GM21447 (cell line): ENCODE data around the gene TEX12.

Experiments used
- ATAC-seq: cut with Tn5 transposase; IDR thresholded peaks from one replicate; pipeline ENCODE4 v1.9.1; 2021; ENCODE audit not compliant: unreplicated experiment

Gene TEX12

GRCh38 chr11:112210890-112211289 lies 43.7 kb downstream of the TEX12 start:
- ATAC-seq, result no peak

- ATAC-seq, result no peak
Measured at GRCh38 chr11:112211536-112211935, 44.4 kb downstream of the TEX12 start.

DNA sequence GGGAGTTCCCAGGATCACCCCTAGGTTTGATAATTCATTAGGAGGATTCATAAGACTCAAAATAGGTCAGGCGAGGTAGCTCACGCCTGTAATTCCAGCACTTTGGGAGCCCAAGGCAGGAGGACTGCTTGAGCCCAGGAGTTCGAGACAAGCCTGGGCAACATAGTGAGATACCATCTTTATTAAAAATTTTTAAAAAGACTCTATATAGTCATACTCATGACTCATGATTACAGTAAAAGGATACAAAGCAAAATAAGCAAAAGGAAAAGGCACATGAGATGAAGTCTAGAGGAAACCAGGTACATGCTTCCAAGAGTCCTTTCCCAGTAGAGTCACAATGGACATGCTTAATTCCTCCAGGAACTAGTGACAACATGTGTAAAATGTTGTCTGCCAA lies 45.1 kb downstream of the TEX12 start:
- no peak for ATAC-seq

DNA sequence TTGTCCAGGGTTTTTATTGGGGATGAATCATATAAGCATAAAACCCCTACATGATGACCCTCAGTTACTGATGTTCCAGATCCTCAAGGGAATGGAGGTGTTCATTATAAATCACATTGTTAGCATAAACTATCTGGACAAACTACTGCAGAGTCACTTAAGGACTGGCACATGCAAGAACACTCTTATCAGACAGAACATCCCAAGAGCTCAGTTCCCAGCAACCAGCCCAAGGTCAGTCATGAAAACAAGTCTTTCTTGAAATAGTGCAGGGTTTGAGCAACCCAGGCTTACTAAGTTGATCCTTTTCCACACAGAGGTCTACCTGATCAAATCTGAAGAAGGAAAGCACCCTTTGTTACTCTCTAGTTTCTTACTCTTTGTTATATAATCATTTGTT lies 45.5 kb downstream of the TEX12 start:
- no peak for ATAC-seq

DNA sequence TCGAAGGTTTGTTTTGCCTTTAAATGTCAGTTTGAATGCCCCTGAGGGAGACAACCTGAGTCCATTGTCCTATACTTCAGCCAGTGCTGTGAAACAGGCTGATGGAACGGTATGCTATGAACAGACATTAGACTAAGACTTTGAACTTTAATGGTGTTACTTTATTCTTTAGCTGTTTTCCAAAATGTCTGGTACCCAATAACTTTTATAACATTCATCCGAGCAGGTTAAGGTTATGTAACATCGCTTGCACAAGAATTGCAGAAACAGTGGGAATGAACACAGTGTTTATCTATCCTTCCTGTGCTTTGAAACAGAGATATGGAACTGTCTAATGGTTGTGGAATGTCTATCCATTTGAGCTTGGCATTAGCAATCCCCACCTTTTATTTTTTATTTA lies 46.6 kb downstream of the TEX12 start:
- no peak for ATAC-seq

- ATAC-seq, result no peak
Measured at GRCh38 chr11:112215621-112216020, 48.4 kb downstream of the TEX12 start.

DNA sequence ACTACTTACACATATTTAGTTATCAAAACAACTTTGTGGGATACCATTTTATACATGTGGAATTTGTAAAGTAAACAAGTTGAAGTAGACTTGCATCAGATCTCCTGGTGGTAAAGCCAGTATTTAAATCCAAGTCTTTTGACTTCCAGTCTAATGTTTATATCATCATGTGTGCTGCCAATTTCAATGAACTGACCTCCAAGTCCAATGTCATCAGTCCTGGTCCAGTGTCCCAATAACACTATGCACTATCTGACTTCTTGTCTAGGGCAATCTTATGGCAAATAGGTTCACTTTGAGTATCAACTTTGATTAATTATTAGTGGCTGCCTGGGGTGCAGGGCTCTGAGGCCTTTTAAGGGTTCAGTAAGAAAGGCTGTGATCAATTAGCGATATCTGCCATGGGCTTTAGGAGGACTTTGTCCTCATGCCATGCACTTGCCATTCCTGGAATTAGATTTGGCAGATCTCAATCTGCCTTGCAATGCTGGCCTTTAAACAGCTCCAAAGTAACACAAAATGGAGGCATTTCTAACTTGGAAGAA lies 49.5 kb downstream of the TEX12 start:
- ATAC-seq, result no peak

DNA sequence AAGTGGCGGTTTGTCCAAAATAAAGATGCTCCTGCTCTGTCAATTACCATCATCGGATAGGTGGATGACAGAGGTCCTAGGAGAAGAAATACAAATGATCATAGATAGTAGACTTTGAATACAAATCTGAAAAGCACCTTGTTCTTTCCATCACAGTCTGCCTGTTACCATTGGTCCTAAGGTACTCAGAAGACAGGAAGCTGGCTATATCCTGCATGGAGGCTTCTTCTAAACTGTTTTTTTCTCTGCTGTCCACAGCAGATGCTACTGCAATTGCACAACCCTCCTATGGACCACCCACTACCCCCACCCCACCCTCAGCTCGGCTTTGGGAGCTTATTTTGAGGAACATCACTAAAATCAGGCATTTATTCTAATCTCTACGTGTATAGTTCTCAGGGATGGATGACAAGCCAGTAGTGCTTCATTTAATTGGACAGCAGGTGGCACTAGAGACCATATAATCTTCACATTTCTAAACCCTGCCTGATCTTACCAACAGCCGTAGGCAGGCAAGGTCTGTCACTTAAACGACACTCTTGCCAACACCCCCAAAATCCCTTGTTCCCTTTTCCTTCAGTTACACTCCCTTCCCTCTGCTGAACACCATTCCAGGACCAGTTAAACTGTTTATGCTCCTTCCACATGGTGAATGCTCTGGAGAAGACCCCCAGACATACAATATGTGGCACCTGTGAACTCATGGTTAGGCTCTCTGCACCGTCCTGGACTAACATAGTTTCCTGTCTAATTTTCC lies 52.5 kb downstream of the TEX12 start:
- peak; percentile 96 for ATAC-seq

DNA sequence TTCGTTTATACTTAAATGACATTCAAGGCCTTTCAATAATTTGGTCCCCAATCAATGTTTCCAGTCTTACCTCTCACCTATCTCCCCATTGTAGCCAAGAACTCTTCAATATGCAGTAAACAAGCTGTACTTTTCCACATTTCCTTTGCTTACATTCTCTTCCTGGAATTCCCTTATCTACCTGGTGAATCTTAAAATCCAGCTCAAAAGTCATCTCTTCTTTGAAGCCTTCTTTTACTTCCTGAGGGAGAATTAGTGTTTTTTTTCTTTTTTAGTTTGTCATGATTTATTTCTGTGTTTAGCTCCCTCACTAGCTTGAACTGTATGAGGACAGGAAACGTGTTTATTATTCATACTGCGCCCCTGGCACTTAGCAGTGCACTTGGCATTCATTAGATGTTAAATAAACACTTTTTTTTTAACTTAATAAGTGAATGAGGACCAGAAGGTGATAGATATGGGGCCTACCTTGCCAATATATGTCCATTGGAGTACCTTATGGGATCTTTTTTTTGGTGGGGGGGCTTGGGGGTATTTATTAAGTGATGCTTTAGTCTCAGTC lies 54.2 kb downstream of the TEX12 start:
- no peak for ATAC-seq
